GM18498 (cell line): Measurements from ENCODE around the gene HSPB1.
"Not testable (repeated sequence)": the region's sequence is repeated elsewhere in the genome, so short reads cannot be mapped to it uniquely, and the experiment has no call there.

Source experiments
- ATAC-seq: cut with Tn5 transposase; IDR thresholded peaks from one replicate; pipeline ENCODE4 v1.9.1; 2021; ENCODE audit warnings: mild to moderate bottlenecking, moderate library complexity; ENCODE audit not compliant: unreplicated experiment

The HSPB1 gene

GRCh38 chr7:76303202-76304147 is 1.0 kb downstream of the HSPB1 start:
- ATAC-seq = peak; percentile 40

- no peak for ATAC-seq
Observed at GRCh38 chr7:76304888-76305375, 2.5 kb downstream of the HSPB1 start.

GRCh38 chr7:76308874-76309273 is 6.4 kb downstream of the HSPB1 start:
- ATAC-seq = not testable (repeated sequence)

GRCh38 chr7:76309341-76310101 is 7.0 kb downstream of the HSPB1 start:
- not testable (repeated sequence) for ATAC-seq

GRCh38 chr7:76310102-76310957 is 7.9 kb downstream of the HSPB1 start:
- no peak for ATAC-seq

- not testable (repeated sequence) for ATAC-seq
Observed at GRCh38 chr7:76311838-76312237, 9.4 kb downstream of the HSPB1 start.

- peak; percentile 42 for ATAC-seq
Observed at GRCh38 chr7:76314042-76314721, 11.7 kb downstream of the HSPB1 start.

- ATAC-seq = not testable (repeated sequence)
Observed at GRCh38 chr7:76314740-76315139, 12.3 kb downstream of the HSPB1 start.

GRCh38 chr7:76315364-76315763 is 12.9 kb downstream of the HSPB1 start:
- ATAC-seq = no peak

- no peak for ATAC-seq
Observed at GRCh38 chr7:76316984-76317781, 14.7 kb downstream of the HSPB1 start.

- ATAC-seq = peak; percentile 94
Observed at GRCh38 chr7:76317782-76318487, 15.5 kb downstream of the HSPB1 start.

GRCh38 chr7:76318488-76319353 is 16.2 kb downstream of the HSPB1 start:
- ATAC-seq = peak; percentile 39

- ATAC-seq = no peak
Observed at GRCh38 chr7:76325092-76325491, 22.6 kb downstream of the HSPB1 start.

- ATAC-seq = no peak
Observed at GRCh38 chr7:76325811-76326210, 23.3 kb downstream of the HSPB1 start.

- no peak for ATAC-seq
Observed at GRCh38 chr7:76326646-76327233, 24.3 kb downstream of the HSPB1 start.

- ATAC-seq = no peak
Observed at GRCh38 chr7:76327610-76328009, 25.1 kb downstream of the HSPB1 start.

GRCh38 chr7:76328389-76328788 is 25.9 kb downstream of the HSPB1 start:
- ATAC-seq = no peak
